ENCODE data around the gene AP4S1. TPM values are rescaled to one million over a fixed set of nuclear protein-coding genes. Genes with fewer than 3 reads are reported as not detected.

Gene AP4S1
- total RNA-seq, 4 donors from 2014 or later = 2.9 to 12.8 (median 9.2) TPM

- ATAC-seq = peak; percentile 9 to 20
- Histone ChIP-seq H3K4me3 (peak overlapping the region; percentile 90 to 98 (median 92)), H3K4me1 (peaks cover 29 to 31% of the 10 kb centered on the region in 2 donors), H3K27me3 (no peaks in the 10 kb centered on the region), H3K27ac (peak overlapping the region; percentile 95 to 100 (median 100)), H3K36me3 (peaks cover 0 to 8% of the 10 kb centered on the region in 2 donors), H3K9me3 (no peaks in the 10 kb centered on the region)
- intact Hi-C loops (cut with DNase I; ENCODE audit: low total_unique reads) = loop anchor here (10.0 kb wide), 1 partner anchor 1180 kb away; the partner anchor contains the start of genes RNU6-7 and RNU6-8
- DNase-seq = no peak
- no peak for TF ChIP-seq POLR2A (IDR thresholded peaks at IDR 0.05)
- TF ChIP-seq, protein P1, sequence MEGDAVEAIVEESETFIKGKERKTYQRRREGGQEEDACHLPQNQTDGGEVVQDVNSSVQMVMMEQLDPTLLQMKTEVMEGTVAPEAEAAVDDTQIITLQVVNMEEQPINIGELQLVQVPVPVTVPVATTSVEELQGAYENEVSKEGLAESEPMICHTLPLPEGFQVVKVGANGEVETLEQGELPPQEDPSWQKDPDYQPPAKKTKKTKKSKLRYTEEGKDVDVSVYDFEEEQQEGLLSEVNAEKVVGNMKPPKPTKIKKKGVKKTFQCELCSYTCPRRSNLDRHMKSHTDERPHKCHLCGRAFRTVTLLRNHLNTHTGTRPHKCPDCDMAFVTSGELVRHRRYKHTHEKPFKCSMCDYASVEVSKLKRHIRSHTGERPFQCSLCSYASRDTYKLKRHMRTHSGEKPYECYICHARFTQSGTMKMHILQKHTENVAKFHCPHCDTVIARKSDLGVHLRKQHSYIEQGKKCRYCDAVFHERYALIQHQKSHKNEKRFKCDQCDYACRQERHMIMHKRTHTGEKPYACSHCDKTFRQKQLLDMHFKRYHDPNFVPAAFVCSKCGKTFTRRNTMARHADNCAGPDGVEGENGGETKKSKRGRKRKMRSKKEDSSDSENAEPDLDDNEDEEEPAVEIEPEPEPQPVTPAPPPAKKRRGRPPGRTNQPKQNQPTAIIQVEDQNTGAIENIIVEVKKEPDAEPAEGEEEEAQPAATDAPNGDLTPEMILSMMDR (IDR thresholded peaks at IDR 0.05 in 4 of 5, conservative IDR thresholded peaks at IDR 0.05 in 1 of 5) = no peak
- in situ Hi-C loops (cut with MboI; ENCODE audit: low sequenced_read_pairs in 4 of 4) = no loop called here
Observed at GRCh38 chr14:31024577-31025366, 677 bp upstream of the AP4S1 start.

DNA sequence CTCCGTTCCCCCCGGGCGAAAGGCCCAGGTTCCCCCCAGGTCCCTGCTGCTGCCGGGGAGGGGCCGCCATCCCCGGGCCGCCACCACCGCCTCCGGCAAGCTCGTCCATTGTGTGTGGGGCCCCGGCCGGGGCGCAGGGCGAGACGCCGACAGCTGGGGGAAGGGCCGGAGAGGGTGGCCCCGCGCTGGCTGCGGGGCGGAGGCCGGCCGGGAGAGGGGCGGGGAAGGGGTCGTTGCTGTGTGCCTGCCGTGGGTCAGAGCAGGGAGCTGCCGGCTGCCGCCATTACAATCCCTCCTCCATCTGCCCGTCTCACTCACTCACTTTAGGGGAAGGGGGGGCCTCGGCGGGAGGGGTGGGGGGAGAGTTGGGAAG is 614 bp downstream of the AP4S1 start, which contains the start of gene STRN3:
Gene STRN3, minus strand, starts transcription at position 303 of the 373 bp plus-strand sequence. Its CDS starts 194 bp downstream, at position 109.
- Histone ChIP-seq H3K36me3 (no peaks in the 10 kb centered on the region), H3K4me1 (peaks cover 28 to 29% of the 10 kb centered on the region in 2 donors), H3K27ac (peak within 1 kb of the TSS; percentile 95 to 100 (median 100)), H3K4me3 (peak within 1 kb of the TSS; percentile 90 to 98 (median 92)), H3K9me3 (no peaks in the 10 kb centered on the region), H3K27me3 (no peaks in the 10 kb centered on the region)
- intact Hi-C loops (cut with DNase I; ENCODE audit: low total_unique reads) = loop anchor here (1.0 to 10.0 kb wide), 5 partner anchors 33 to 1179 kb away; partner anchors contain the start of genes HECTD1, RNU6-7 and RNU6-8
- no peak for ATAC-seq
- DNase-seq = no peak
- TF ChIP-seq, protein P1 (IDR thresholded peaks at IDR 0.05 in 4 of 5, conservative IDR thresholded peaks at IDR 0.05 in 1 of 5) = no peak
- TF ChIP-seq POLR2A (IDR thresholded peaks at IDR 0.05) = peak; percentile 72 to 81
- in situ Hi-C loops (cut with MboI; ENCODE audit: low sequenced_read_pairs in 4 of 4) = no loop called here

- in situ Hi-C loops (cut with MboI; ENCODE audit: low sequenced_read_pairs in 4 of 4) = no loop called here
- DNase-seq = peak; percentile 96 to 98
- peaks cover 28 to 29% of the 10 kb centered on the region in 2 donors for H3K4me1 ChIP-seq
- intact Hi-C loops (cut with DNase I; ENCODE audit: low total_unique reads) = loop anchor here (1.0 to 10.0 kb wide), 5 partner anchors 34 to 1178 kb away; partner anchors contain the start of genes HECTD1, RNU6-7 and RNU6-8
- TF ChIP-seq, protein P1 (IDR thresholded peaks at IDR 0.05 in 4 of 5, conservative IDR thresholded peaks at IDR 0.05 in 1 of 5) = peak in 2 of 5 experiments; percentile 6 to 9
- peak; percentile 58 to 85 for TF ChIP-seq POLR2A (IDR thresholded peaks at IDR 0.05)
- H3K27ac ChIP-seq = peak overlapping the region; percentile 95 to 100 (median 100)
- H3K4me3 ChIP-seq = peak overlapping the region; percentile 68 to 95 (median 90)
- peak; percentile 86 to 94 for ATAC-seq
- no peaks in the 10 kb centered on the region for H3K9me3 ChIP-seq
- no peaks in the 10 kb centered on the region for H3K27me3 ChIP-seq
- no peaks in the 10 kb centered on the region for H3K36me3 ChIP-seq
Observed at GRCh38 chr14:31026450-31027235, 1.2 kb downstream of the AP4S1 start.

DNA sequence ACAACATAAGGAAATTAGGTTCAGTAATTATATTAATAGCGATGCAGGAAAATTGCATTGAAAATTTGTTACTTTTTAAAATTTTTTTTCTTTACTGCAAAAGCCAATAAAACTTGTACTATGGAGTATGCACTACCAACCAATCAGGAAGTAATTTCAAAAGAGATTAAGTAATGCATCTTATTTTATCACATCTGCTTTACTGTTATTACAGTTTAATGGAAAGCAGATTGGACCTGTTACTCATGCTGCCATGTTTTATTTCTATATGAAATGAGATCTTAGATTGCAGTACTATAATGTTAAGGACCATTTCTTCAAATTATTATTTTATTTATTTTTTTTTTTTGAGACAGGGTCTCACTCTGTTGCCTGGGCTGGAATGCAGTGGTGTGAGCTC is 2.4 kb downstream of the AP4S1 start:
- no peak overlapping the region for H3K27ac ChIP-seq

More for the DNA sequence above, 2.4 kb downstream of the AP4S1 start:
- intact Hi-C loops (cut with DNase I; ENCODE audit: low total_unique reads) (loop anchor here (2.0 to 10.0 kb wide), 4 partner anchors 35 to 1177 kb away; partner anchors contain the start of genes RNU6-7 and RNU6-8), in situ Hi-C loops (cut with MboI; ENCODE audit: low sequenced_read_pairs in 4 of 4) (no loop called here)
- no peak for ATAC-seq
- H3K36me3 ChIP-seq = no peaks in the 10 kb centered on the region
- TF ChIP-seq, protein P1 (IDR thresholded peaks at IDR 0.05 in 4 of 5, conservative IDR thresholded peaks at IDR 0.05 in 1 of 5) = no peak
- no peak for TF ChIP-seq POLR2A (IDR thresholded peaks at IDR 0.05)
- H3K4me3 ChIP-seq = peak overlapping the region in 1 of 4 donors; percentile 90
- H3K4me1 ChIP-seq = peaks cover 23 to 24% of the 10 kb centered on the region in 2 donors
- DNase-seq = no peak
- H3K9me3 ChIP-seq = no peaks in the 10 kb centered on the region
- no peaks in the 10 kb centered on the region for H3K27me3 ChIP-seq
